Colonic mucosa (tissue), 4 donors: ENCODE results near the gene EEF1A1. TPM values are rescaled to one million over a fixed set of nuclear protein-coding genes. Genes with fewer than 3 reads are reported as not detected.
A peak's percentile ranks its signal among the peaks of the same experiment; 100 is the strongest.
"Not testable (repeated sequence)": the region's sequence is repeated elsewhere in the genome, so short reads cannot be mapped to it uniquely, and the experiment has no call there.

Experiments used
- DNase-seq: peaks from one replicate; pipeline ENCODE4 v3.0.0-alpha.2; 2020
- H3K27ac ChIP-seq: fragments of 200-600 bp; one replicate; pipeline ENCODE4 v1.8.0; 2021
- H3K27me3 ChIP-seq: fragments of 200-600 bp; one replicate; pipeline ENCODE4 v1.8.0; 2021
- H3K36me3 ChIP-seq: fragments of 200-600 bp; one replicate; pipeline ENCODE4 v1.8.0; 2021
- H3K4me1 ChIP-seq: fragments of 200-600 bp; one replicate; pipeline ENCODE4 v1.8.0; 2021; ENCODE audit warnings: mild to moderate bottlenecking
- H3K4me3 ChIP-seq: fragments of 200-600 bp; one replicate; pipeline ENCODE4 v1.8.0; 2021
- H3K9ac ChIP-seq, 2 donors: one replicate each; pipeline ENCODE4 v1.7.0; 2013; ENCODE audit warnings: control low read depth in 2 of 2, low read depth in 2 of 2, low read length in 2 of 2
- H3K9me3 ChIP-seq: fragments of 200-600 bp; one replicate; pipeline ENCODE4 v1.8.0; 2021
- CTCF ChIP-seq: fragments of 200-600 bp; IDR thresholded peaks from one replicate; pipeline ENCODE4 v1.8.0; 2022; ENCODE audit warnings: antibody characterized with exemption, mild to moderate bottlenecking
- intact Hi-C: fragments of 100-400 bp; cut with DNase I; formaldehyde crosslinking; loops from one replicate; pipeline ENCODE4 v1.14.1; 2022
- total RNA-seq, 2 donors: library from RNA; stranded (reverse); fragmentation: NEBNext Ultra II Directional in 1 of 2; extraction: Animal tissue kit (Norgen Biotek cat#: 25700) in 1 of 2; gene quantifications; one replicate each; pipeline ENCODE4 v1.2.1, GENCODE V29; 2021
- donor health status: healthy.
- donor health status: DM: no; HTN: no; CAD: no.
- donor health status: DM: no; HTN: no; CAD: no.

EEF1A1 gene
- total RNA-seq = 1,000 to 10,000 TPM; 7,049 to 8,990 TPM

DNA sequence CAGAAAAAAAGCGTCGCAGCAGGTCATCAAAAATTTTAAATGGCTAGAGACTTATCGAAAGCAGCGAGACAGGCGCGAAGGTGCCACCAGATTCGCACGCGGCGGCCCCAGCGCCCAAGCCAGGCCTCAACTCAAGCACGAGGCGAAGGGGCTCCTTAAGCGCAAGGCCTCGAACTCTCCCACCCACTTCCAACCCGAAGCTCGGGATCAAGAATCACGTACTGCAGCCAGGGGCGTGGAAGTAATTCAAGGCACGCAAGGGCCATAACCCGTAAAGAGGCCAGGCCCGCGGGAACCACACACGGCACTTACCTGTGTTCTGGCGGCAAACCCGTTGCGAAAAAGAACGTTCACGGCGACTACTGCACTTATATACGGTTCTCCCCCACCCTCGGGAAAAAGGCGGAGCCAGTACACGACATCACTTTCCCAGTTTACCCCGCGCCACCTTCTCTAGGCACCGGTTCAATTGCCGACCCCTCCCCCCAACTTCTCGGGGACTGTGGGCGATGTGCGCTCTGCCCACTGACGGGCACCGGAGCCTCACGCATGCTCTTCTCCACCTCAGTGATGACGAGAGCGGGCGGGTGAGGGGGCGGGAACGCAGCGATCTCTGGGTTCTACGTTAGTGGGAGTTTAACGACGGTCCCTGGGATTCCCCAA is at the start of gene EEF1A1:
Gene EEF1A1, minus strand, starts transcription at position 345 of the 663 bp plus-strand sequence. CDS start 1,006 bp downstream, outside the sequence.
- Histone ChIP-seq H3K36me3 (peaks cover 6% of the 10 kb centered on the region), H3K9ac (peak within 1 kb of the TSS; percentile 98 to 99), H3K9me3 (no peaks in the 10 kb centered on the region), H3K27ac (peak within 1 kb of the TSS; percentile 99), H3K27me3 (no peaks in the 10 kb centered on the region), H3K4me1 (peaks cover 3% of the 10 kb centered on the region), H3K4me3 (peak within 1 kb of the TSS; percentile 77)
- no peak for TF ChIP-seq CTCF
- peak; percentile 100 for DNase-seq
- intact Hi-C loops = loop anchor here (5.0 kb wide), 1 partner anchor 59 kb away; the partner anchor contains the start of gene MTO1

- Histone ChIP-seq H3K4me1 (no peaks in the 10 kb centered on the region), H3K36me3 (no peaks in the 10 kb centered on the region), H3K27me3 (no peaks in the 10 kb centered on the region), H3K27ac (no peak overlapping the region), H3K4me3 (no peak overlapping the region), H3K9ac (no peak overlapping the region), H3K9me3 (no peaks in the 10 kb centered on the region)
- DNase-seq = no peak
- intact Hi-C loops = loop anchor here (5.0 kb wide), 1 partner anchor 42 kb away; no protein-coding TSS in a partner anchor
- no peak for TF ChIP-seq CTCF
These were observed 48.3 kb upstream of the EEF1A1 start for GRCh38 chr6:73569121-73569520.

GRCh38 chr6:73566954-73567591 is 46.2 kb upstream of the EEF1A1 start:
- H3K4me1 ChIP-seq = no peaks in the 10 kb centered on the region
- no peak for TF ChIP-seq CTCF
- no peaks in the 10 kb centered on the region for H3K9me3 ChIP-seq
- intact Hi-C loops = loop anchor here (5.0 kb wide), 1 partner anchor 40 kb away; no protein-coding TSS in a partner anchor
- H3K27me3 ChIP-seq = no peaks in the 10 kb centered on the region
- H3K36me3 ChIP-seq = no peaks in the 10 kb centered on the region
- no peak overlapping the region for H3K4me3 ChIP-seq
- H3K9ac ChIP-seq = no peak overlapping the region
- peak; percentile 93 for DNase-seq
- peak overlapping the region; percentile 46 for H3K27ac ChIP-seq

- H3K27me3 ChIP-seq, H3K9ac ChIP-seq, H3K4me1 ChIP-seq, DNase-seq, H3K4me3 ChIP-seq, H3K9me3 ChIP-seq, H3K36me3 ChIP-seq: not testable (repeated sequence)
- H3K27ac ChIP-seq = peak overlapping the region; percentile 46
- intact Hi-C loops = loop anchor here (5.0 kb wide), 1 partner anchor 39 kb away; no protein-coding TSS in a partner anchor
These were observed 45.6 kb upstream of the EEF1A1 start for GRCh38 chr6:73566486-73566871.

GRCh38 chr6:73565767-73566485 is 45.1 kb upstream of the EEF1A1 start:
- intact Hi-C loops = loop anchor here (5.0 kb wide), 1 partner anchor 39 kb away; no protein-coding TSS in a partner anchor
- TF ChIP-seq CTCF = no peak

More at GRCh38 chr6:73565767-73566485, 45.1 kb upstream of the EEF1A1 start:
- Histone ChIP-seq H3K4me3 (no peak overlapping the region), H3K9me3 (no peaks in the 10 kb centered on the region), H3K27me3 (no peaks in the 10 kb centered on the region), H3K9ac (no peak overlapping the region), H3K27ac (no peak overlapping the region), H3K4me1 (no peaks in the 10 kb centered on the region), H3K36me3 (no peaks in the 10 kb centered on the region)
- DNase-seq = no peak
